ENCODE measurements around the gene F13A1. TPM values are rescaled to one million over a fixed set of nuclear protein-coding genes. Genes with fewer than 3 reads are reported as not detected.
"Not testable (repeated sequence)": the region's sequence is repeated elsewhere in the genome, so short reads cannot be mapped to it uniquely, and the experiment has no call there.

F13A1 gene
- total RNA-seq, 4 donors from 2014 or later, result 9.7 to 32.7 (median 17.2) TPM

DNA sequence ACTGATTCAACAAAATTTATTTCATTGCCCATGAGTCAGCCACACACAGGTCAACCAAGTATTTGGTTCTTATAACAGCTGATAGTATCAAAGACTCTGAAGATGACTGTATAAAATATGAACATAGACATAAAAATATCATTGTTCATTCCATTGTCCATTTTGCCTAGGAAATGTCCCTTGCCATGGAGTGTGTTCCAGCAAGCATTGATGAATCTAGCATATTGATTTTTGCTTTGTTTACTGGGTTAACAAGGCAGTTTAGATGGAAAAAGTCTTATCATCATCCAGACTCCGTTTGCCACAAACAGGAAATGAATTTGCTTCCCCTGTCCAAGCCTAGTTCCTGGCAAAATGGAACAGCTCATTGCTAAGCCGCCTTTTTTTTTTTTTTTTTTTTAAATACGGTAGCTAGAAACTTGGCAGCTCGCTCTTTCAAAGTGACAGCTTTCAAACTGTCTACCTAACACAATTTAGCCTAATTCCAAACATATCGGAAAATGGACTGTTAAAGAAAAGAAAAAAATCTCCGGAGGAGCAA, 7.5 kb downstream of the F13A1 start:
- Histone ChIP-seq H3K36me3 (no peaks in the 10 kb centered on the region), H3K27me3 (peaks cover 6% of the 10 kb centered on the region), H3K27ac (no peak overlapping the region), H3K9me3 (no peaks in the 10 kb centered on the region), H3K4me3 (no peak overlapping the region), H3K4me1 (no peaks in the 10 kb centered on the region)
- DNase-seq (ENCODE audit: low spot score in 2 of 2), result no peak
- WGBS, result 31% methylated on average over 6 of the region's 6 CpGs
- TF ChIP-seq POLR2A (IDR thresholded peaks at IDR 0.05), result no peak
- TF ChIP-seq POLR2AphosphoS5 (IDR thresholded peaks at IDR 0.05), result no peak
- TF ChIP-seq EP300 (IDR thresholded peaks at IDR 0.05), result no peak
- TF ChIP-seq, protein P1, sequence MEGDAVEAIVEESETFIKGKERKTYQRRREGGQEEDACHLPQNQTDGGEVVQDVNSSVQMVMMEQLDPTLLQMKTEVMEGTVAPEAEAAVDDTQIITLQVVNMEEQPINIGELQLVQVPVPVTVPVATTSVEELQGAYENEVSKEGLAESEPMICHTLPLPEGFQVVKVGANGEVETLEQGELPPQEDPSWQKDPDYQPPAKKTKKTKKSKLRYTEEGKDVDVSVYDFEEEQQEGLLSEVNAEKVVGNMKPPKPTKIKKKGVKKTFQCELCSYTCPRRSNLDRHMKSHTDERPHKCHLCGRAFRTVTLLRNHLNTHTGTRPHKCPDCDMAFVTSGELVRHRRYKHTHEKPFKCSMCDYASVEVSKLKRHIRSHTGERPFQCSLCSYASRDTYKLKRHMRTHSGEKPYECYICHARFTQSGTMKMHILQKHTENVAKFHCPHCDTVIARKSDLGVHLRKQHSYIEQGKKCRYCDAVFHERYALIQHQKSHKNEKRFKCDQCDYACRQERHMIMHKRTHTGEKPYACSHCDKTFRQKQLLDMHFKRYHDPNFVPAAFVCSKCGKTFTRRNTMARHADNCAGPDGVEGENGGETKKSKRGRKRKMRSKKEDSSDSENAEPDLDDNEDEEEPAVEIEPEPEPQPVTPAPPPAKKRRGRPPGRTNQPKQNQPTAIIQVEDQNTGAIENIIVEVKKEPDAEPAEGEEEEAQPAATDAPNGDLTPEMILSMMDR (IDR thresholded peaks at IDR 0.05), result no peak

DNA sequence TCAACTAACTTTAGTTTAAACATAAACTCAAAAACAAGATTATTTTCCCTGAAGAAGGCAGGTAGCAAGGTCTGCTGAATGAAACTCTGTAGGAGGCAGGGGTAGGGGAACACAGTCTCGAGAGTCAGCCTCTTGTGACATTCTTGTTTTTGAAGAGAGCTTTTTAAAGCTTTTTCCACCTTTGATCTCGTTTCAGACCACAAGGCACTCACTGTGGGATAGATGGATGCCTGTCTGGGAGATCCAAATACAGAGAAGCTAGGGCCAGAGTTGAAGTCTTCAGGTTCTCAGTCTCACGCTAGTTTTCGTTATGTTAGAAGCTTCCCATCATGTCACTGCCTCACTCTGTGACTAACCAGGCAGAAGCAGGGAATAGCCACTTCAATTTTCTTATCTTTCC, 14.9 kb downstream of the F13A1 start:
- WGBS, result 70% methylated on average over 4 of the region's 4 CpGs
- no peak overlapping the region for H3K27ac ChIP-seq

DNA sequence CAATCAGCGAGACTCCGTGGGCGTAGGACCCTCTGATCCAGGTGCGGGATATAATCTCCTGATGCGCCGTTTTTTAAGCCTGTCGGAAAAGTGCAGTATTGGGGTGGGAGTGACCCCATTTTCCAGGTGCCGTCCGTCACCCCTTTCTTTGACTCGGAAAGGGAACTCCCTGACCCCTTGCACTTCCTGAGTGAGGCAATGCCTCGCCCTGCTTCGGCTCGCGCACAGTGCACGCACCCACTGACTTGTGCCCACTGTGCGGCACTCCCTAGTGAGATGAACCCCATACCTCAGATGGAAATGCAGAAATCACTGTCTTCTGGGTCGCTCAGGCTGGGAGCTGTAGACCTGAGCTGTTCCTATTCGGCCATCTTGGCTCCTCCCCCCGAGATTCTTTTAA, 20.1 kb downstream of the F13A1 start:
- H3K27me3 ChIP-seq; H3K4me1 ChIP-seq; H3K4me3 ChIP-seq; DNase-seq (ENCODE audit: low spot score in 2 of 2); H3K36me3 ChIP-seq; H3K27ac ChIP-seq; H3K9me3 ChIP-seq: not testable (repeated sequence)
- 91% methylated on average over 19 of the region's 19 CpGs for WGBS

More for the DNA sequence above, 14.9 kb downstream of the F13A1 start:
- no peaks in the 10 kb centered on the region for H3K27me3 ChIP-seq
- TF ChIP-seq, protein P1 (IDR thresholded peaks at IDR 0.05), result no peak
- TF ChIP-seq EP300 (IDR thresholded peaks at IDR 0.05), result no peak
- no peak for TF ChIP-seq POLR2AphosphoS5 (IDR thresholded peaks at IDR 0.05)
- TF ChIP-seq POLR2A (IDR thresholded peaks at IDR 0.05), result no peak
- DNase-seq (ENCODE audit: low spot score in 2 of 2), result no peak
- H3K36me3 ChIP-seq, result no peaks in the 10 kb centered on the region
- no peaks in the 10 kb centered on the region for H3K9me3 ChIP-seq
- H3K4me1 ChIP-seq, result no peaks in the 10 kb centered on the region
- H3K4me3 ChIP-seq, result no peak overlapping the region

DNA sequence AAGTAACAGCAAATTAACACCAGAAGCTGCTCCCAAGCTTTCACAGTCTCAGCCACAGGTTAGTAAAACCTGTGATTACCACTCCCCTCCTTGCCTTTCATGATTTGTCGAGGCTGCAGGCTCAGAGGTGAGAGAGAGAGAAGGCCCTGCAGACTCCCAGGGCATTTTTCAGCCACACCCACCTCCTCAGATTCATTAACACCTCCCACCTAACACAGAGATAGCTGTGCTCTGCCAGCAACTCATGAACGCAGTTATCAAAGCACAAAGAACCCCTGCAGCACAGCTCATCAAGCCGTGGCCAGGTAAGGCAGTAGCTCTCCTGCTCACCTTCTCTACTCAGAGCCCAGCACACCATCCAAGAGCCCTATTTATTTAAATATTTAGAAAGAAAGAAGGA, 27.1 kb downstream of the F13A1 start:
- no peak for DNase-seq (ENCODE audit: low spot score in 2 of 2)
- H3K4me1 ChIP-seq, result no peaks in the 10 kb centered on the region
- TF ChIP-seq POLR2AphosphoS5 (IDR thresholded peaks at IDR 0.05) (no peak), EP300 (IDR thresholded peaks at IDR 0.05) (no peak), POLR2A (IDR thresholded peaks at IDR 0.05) (no peak)
- TF ChIP-seq, protein P1 (IDR thresholded peaks at IDR 0.05), result no peak
- WGBS, result 34% methylated on average over 3 of the region's 3 CpGs
- no peak overlapping the region for H3K27ac ChIP-seq
- no peaks in the 10 kb centered on the region for H3K36me3 ChIP-seq
- H3K9me3 ChIP-seq, result no peaks in the 10 kb centered on the region
- H3K4me3 ChIP-seq, result no peak overlapping the region
- no peaks in the 10 kb centered on the region for H3K27me3 ChIP-seq

DNA sequence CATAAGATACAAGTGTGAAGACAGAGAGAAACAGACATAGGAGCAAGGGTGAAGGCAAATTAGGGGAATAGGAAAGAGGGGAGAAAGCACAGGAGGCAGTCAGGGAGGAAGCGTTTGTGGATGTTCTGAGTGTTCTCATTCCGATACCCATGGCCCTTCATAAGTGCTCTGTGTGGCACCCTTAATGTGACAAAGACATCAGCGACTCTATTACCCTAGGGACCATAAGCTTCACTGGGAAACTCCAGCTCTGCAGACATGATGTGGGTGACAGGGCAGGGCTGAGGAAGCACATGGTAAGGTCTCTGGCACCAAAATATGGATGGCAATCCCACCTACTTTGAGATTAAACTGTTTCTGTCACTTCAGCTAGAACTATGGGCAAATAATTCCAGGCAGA, 33.0 kb downstream of the F13A1 start:
- Histone ChIP-seq H3K36me3 (no peaks in the 10 kb centered on the region), H3K9me3 (no peaks in the 10 kb centered on the region)
- 94% methylated on average over 3 of the region's 3 CpGs for WGBS

More for the DNA sequence above, 33.0 kb downstream of the F13A1 start:
- no peak for TF ChIP-seq POLR2A (IDR thresholded peaks at IDR 0.05)
- TF ChIP-seq EP300 (IDR thresholded peaks at IDR 0.05), result no peak
- TF ChIP-seq POLR2AphosphoS5 (IDR thresholded peaks at IDR 0.05), result no peak
- TF ChIP-seq, protein P1 (IDR thresholded peaks at IDR 0.05), result no peak
- no peak overlapping the region for H3K27ac ChIP-seq
- no peak overlapping the region for H3K4me3 ChIP-seq
- no peak for DNase-seq (ENCODE audit: low spot score in 2 of 2)
- H3K4me1 ChIP-seq, result peaks cover 3% of the 10 kb centered on the region
- H3K27me3 ChIP-seq, result no peaks in the 10 kb centered on the region

Measured in suprapubic skin (tissue), 4 donors.